BLaER1 treated with 17β-estradiol and CSF1 and Interleukin-3, amounts not matched to agents 10 nM and 100 nM (cell line): ENCODE measurements around the gene KLHL3.

ENCODE experiments used
- H3K27ac ChIP-seq, 11 experiments: shearing (Covaris generic); formaldehyde crosslinking; 2 replicates each; pipeline ENCODE4 v1.8.1; 2022
- H3K27me3 ChIP-seq, 11 experiments: shearing (Covaris generic); formaldehyde crosslinking; 2 replicates each; pipeline ENCODE4 v1.8.1; 2022
- H3K36me3 ChIP-seq, 11 experiments: shearing (Covaris generic); formaldehyde crosslinking; 2 replicates each; pipeline ENCODE4 v1.8.1; 2022
- H3K4me1 ChIP-seq, 10 experiments: shearing (Covaris generic); formaldehyde crosslinking; 2 replicates each; pipeline ENCODE4 v1.8.1; 2022
- H3K4me2 ChIP-seq, 11 experiments: shearing (Covaris generic); formaldehyde crosslinking; 2 replicates each; pipeline ENCODE4 v1.8.1; 2022
- H3K4me3 ChIP-seq, 10 experiments: shearing (Covaris generic); formaldehyde crosslinking; 2 replicates each; pipeline ENCODE4 v1.8.1; 2022
- H3K9ac ChIP-seq, 11 experiments: shearing (Covaris generic); formaldehyde crosslinking; 2 replicates each; pipeline ENCODE4 v1.8.1; 2022
- H3K9me3 ChIP-seq, 11 experiments: shearing (Covaris generic); formaldehyde crosslinking; replicated peaks in 1 of 11; 2 replicates each; pipeline ENCODE4 v1.8.1; 2022
- H4K20me1 ChIP-seq, 11 experiments: shearing (Covaris generic); formaldehyde crosslinking; 2 replicates each; pipeline ENCODE4 v1.8.1; 2022
- Cebpa-rat ChIP-seq, 11 experiments: shearing (Covaris generic); IDR thresholded peaks; 2 replicates each; pipeline ENCODE4 v1.8.1; 2022

Gene KLHL3

GRCh38 chr5:137693951-137694721 lies 41.8 kb downstream of the KLHL3 start:
- no peak for TF ChIP-seq Cebpa-rat (IDR thresholded peaks at IDR 0.05)
- H4K20me1 ChIP-seq, result no peaks in the 10 kb centered on the region
- H3K27ac ChIP-seq, result peak overlapping the region in 3 of 11 experiments; percentile 60 to 71 (median 71); a peak in 1 of 22 replicates
- peaks cover 18 to 31% (median 22%) of the 10 kb centered on the region in 10 experiments for H3K4me1 ChIP-seq
- peaks cover 0 to 4% (median 0%) of the 10 kb centered on the region in 11 experiments; a peak in 3 of 22 replicates for H3K9me3 ChIP-seq
- H3K4me2 ChIP-seq, result peak overlapping the region in 7 of 11 experiments; percentile 66 to 78 (median 69); a peak in 11 of 22 replicates
- no peak overlapping the region for H3K4me3 ChIP-seq
- no peak overlapping the region for H3K9ac ChIP-seq
- peaks cover 0 to 6% (median 0%) of the 10 kb centered on the region in 11 experiments; a peak in 4 of 22 replicates for H3K36me3 ChIP-seq
- no peaks in the 10 kb centered on the region for H3K27me3 ChIP-seq

- Histone ChIP-seq H3K9ac (no peak overlapping the region), H3K4me2 (no peak overlapping the region), H3K27me3 (no peaks in the 10 kb centered on the region), H4K20me1 (no peaks in the 10 kb centered on the region), H3K4me3 (no peak overlapping the region), H3K27ac (no peak overlapping the region), H3K9me3 (peaks cover 0 to 6% (median 0%) of the 10 kb centered on the region in 11 experiments; a peak in 3 of 22 replicates), H3K4me1 (peaks cover 18 to 34% (median 22%) of the 10 kb centered on the region in 10 experiments), H3K36me3 (peaks cover 0 to 8% (median 0%) of the 10 kb centered on the region in 11 experiments; a peak in 4 of 22 replicates)
- no peak for TF ChIP-seq Cebpa-rat (IDR thresholded peaks at IDR 0.05)
Observed at GRCh38 chr5:137693307-137693950, 42.5 kb downstream of the KLHL3 start.

- H3K4me2 ChIP-seq, result no peak overlapping the region
- H3K9ac ChIP-seq, result no peak overlapping the region
- peaks cover 0 to 12% (median 0%) of the 10 kb centered on the region in 10 experiments; a peak in 6 of 20 replicates for H3K4me1 ChIP-seq
- TF ChIP-seq Cebpa-rat (IDR thresholded peaks at IDR 0.05), result no peak
- H3K36me3 ChIP-seq, result peaks cover 0 to 11% (median 0%) of the 10 kb centered on the region in 11 experiments; a peak in 4 of 22 replicates
- H3K27me3 ChIP-seq, result no peaks in the 10 kb centered on the region
- no peaks in the 10 kb centered on the region for H4K20me1 ChIP-seq
- peaks cover 0 to 6% (median 0%) of the 10 kb centered on the region in 11 experiments; a peak in 3 of 22 replicates for H3K9me3 ChIP-seq
- H3K27ac ChIP-seq, result no peak overlapping the region
- H3K4me3 ChIP-seq, result no peak overlapping the region
Observed at GRCh38 chr5:137689306-137689705, 46.6 kb downstream of the KLHL3 start.

GRCh38 chr5:137688210-137688840 lies 47.6 kb downstream of the KLHL3 start:
- H3K4me1 ChIP-seq, result peaks cover 0 to 6% (median 0%) of the 10 kb centered on the region in 10 experiments; a peak in 2 of 20 replicates
- H3K4me3 ChIP-seq, result no peak overlapping the region
- H4K20me1 ChIP-seq, result no peaks in the 10 kb centered on the region
- H3K27ac ChIP-seq, result no peak overlapping the region
- H3K9ac ChIP-seq, result no peak overlapping the region
- no peaks in the 10 kb centered on the region for H3K27me3 ChIP-seq
- H3K36me3 ChIP-seq, result peaks cover 0 to 11% (median 0%) of the 10 kb centered on the region in 11 experiments; a peak in 4 of 22 replicates
- H3K9me3 ChIP-seq, result peaks cover 0 to 6% (median 0%) of the 10 kb centered on the region in 11 experiments; a peak in 3 of 22 replicates
- no peak for TF ChIP-seq Cebpa-rat (IDR thresholded peaks at IDR 0.05)
- peak overlapping the region in 2 of 11 experiments; percentile 14 to 20; a peak in 1 of 22 replicates for H3K4me2 ChIP-seq

- Histone ChIP-seq H3K4me3 (no peak overlapping the region), H3K36me3 (peaks cover 0 to 11% (median 0%) of the 10 kb centered on the region in 11 experiments; a peak in 3 of 22 replicates), H3K4me1 (peaks cover 0 to 6% (median 0%) of the 10 kb centered on the region in 10 experiments; a peak in 2 of 20 replicates), H3K9me3 (peaks cover 0 to 6% (median 0%) of the 10 kb centered on the region in 11 experiments; a peak in 3 of 22 replicates), H4K20me1 (no peaks in the 10 kb centered on the region), H3K9ac (no peak overlapping the region), H3K27ac (no peak overlapping the region), H3K27me3 (no peaks in the 10 kb centered on the region), H3K4me2 (no peak overlapping the region)
- no peak for TF ChIP-seq Cebpa-rat (IDR thresholded peaks at IDR 0.05)
Observed at GRCh38 chr5:137684761-137685160, 51.1 kb downstream of the KLHL3 start.

GRCh38 chr5:137681191-137681590 lies 54.7 kb downstream of the KLHL3 start:
- no peak overlapping the region for H3K27ac ChIP-seq
- H4K20me1 ChIP-seq, result no peaks in the 10 kb centered on the region
- 0 out of 20 replicates have a peak, but pooled peaks cover 0 to 4% (median 0%) of the 10 kb centered on the region in 10 experiments for H3K4me1 ChIP-seq
- H3K27me3 ChIP-seq, result no peaks in the 10 kb centered on the region
- no peak overlapping the region for H3K4me3 ChIP-seq
- TF ChIP-seq Cebpa-rat (IDR thresholded peaks at IDR 0.05), result no peak
- H3K36me3 ChIP-seq, result peaks cover 0 to 7% (median 0%) of the 10 kb centered on the region in 11 experiments; a peak in 1 of 22 replicates
- no peak overlapping the region for H3K9ac ChIP-seq
- H3K4me2 ChIP-seq, result no peak overlapping the region
- no peaks in the 10 kb centered on the region for H3K9me3 ChIP-seq

GRCh38 chr5:137679910-137680309 lies 56.0 kb downstream of the KLHL3 start:
- no peak overlapping the region for H3K4me3 ChIP-seq
- H3K9ac ChIP-seq, result no peak overlapping the region
- H3K27ac ChIP-seq, result no peak overlapping the region
- H3K36me3 ChIP-seq, result 0 out of 22 replicates have a peak, but pooled peaks cover 0 to 4% (median 0%) of the 10 kb centered on the region in 11 experiments
- H3K27me3 ChIP-seq, result no peaks in the 10 kb centered on the region
- 0 out of 20 replicates have a peak, but pooled peaks cover 0 to 4% (median 0%) of the 10 kb centered on the region in 10 experiments for H3K4me1 ChIP-seq
- no peak for TF ChIP-seq Cebpa-rat (IDR thresholded peaks at IDR 0.05)
- no peaks in the 10 kb centered on the region for H4K20me1 ChIP-seq
- H3K9me3 ChIP-seq, result no peaks in the 10 kb centered on the region
- no peak overlapping the region for H3K4me2 ChIP-seq

GRCh38 chr5:137679195-137679594 lies 56.7 kb downstream of the KLHL3 start:
- no peak overlapping the region for H3K4me2 ChIP-seq
- no peak overlapping the region for H3K9ac ChIP-seq
- no peaks in the 10 kb centered on the region for H3K27me3 ChIP-seq
- 0 out of 22 replicates have a peak, but pooled peaks cover 0 to 4% (median 0%) of the 10 kb centered on the region in 11 experiments for H3K36me3 ChIP-seq
- no peaks in the 10 kb centered on the region for H3K9me3 ChIP-seq
- no peaks in the 10 kb centered on the region for H4K20me1 ChIP-seq
- H3K4me3 ChIP-seq, result no peak overlapping the region
- no peaks in the 10 kb centered on the region for H3K4me1 ChIP-seq
- TF ChIP-seq Cebpa-rat (IDR thresholded peaks at IDR 0.05), result no peak
- no peak overlapping the region for H3K27ac ChIP-seq
